RWPE1 (cell line): ENCODE data around the gene FSHR.

ENCODE experiments used
- CTCF ChIA-PET: fragments of 350-600 bp; sonication (Branson Sonifier 250); formaldehyde crosslinking; extraction: SDS; loops from one replicate; lab custom pipeline; 2021; lab: Yijun Ruan, JAX
- POLR2A ChIA-PET: fragments of 400-600 bp; formaldehyde crosslinking; extraction: SDS; loops from one replicate; lab custom pipeline; 2020; ENCODE audit warnings: antibody characterized with exemption; ENCODE audit not compliant: low non-redundant PET; lab: Yijun Ruan, JAX
- DNase-seq: peaks from one replicate; pipeline ENCODE4 v3.0.0; 2012; ENCODE audit warnings: low spot score
- H3K27ac ChIP-seq: fragments of 450-650 bp; 2 replicates; pipeline ENCODE4 v1.5.1; 2017
- CTCF ChIP-seq: fragments of 450-650 bp; conservative IDR thresholded peaks from 2 replicates; pipeline ENCODE4 v1.5.1; 2017; ENCODE audit warnings: low read depth, mild to moderate bottlenecking

FSHR gene

GRCh38 chr2:49154140-49154539 lies at the start of gene FSHR:
TSS of gene FSHR (minus strand) at chr2:49154515. CDS start at chr2:49154417, 98 bp downstream.
- no peak for TF ChIP-seq CTCF
- DNase-seq, result no peak
- CTCF ChIA-PET, result no interaction called here
- no peak within 1 kb of the TSS for H3K27ac ChIP-seq
- POLR2A ChIA-PET, result interaction anchor here (0.6 to 0.7 kb wide), 2 partner anchors 9 to 32 kb away, joined by 3 read pairs; no protein-coding TSS in a partner anchor

- no peak for DNase-seq
- ChIA-PET CTCF (no interaction called here), POLR2A (no interaction called here)
- no peak for TF ChIP-seq CTCF
- no peak overlapping the region for H3K27ac ChIP-seq
These were observed 45.0 kb upstream of the FSHR start for GRCh38 chr2:49199266-49199665.

- POLR2A ChIA-PET, result no interaction called here
- no peak overlapping the region for H3K27ac ChIP-seq
- TF ChIP-seq CTCF, result no peak
- CTCF ChIA-PET, result no interaction called here
- DNase-seq, result no peak
These were observed 40.4 kb upstream of the FSHR start for GRCh38 chr2:49194701-49195100.

- DNase-seq, result no peak
- CTCF ChIA-PET, result no interaction called here
These were observed 37.7 kb upstream of the FSHR start for GRCh38 chr2:49192036-49192435.

GRCh38 chr2:49189512-49190225 lies 35.4 kb upstream of the FSHR start:
- TF ChIP-seq CTCF, result no peak
- H3K27ac ChIP-seq, result no peak overlapping the region
- no peak for DNase-seq
- ChIA-PET CTCF (no interaction called here), POLR2A (no interaction called here)

More at GRCh38 chr2:49192036-49192435, 37.7 kb upstream of the FSHR start:
- no peak overlapping the region for H3K27ac ChIP-seq
- no peak for TF ChIP-seq CTCF
- POLR2A ChIA-PET, result no interaction called here

GRCh38 chr2:49186050-49186648 lies 31.8 kb upstream of the FSHR start:
- DNase-seq, result no peak
- no peak overlapping the region for H3K27ac ChIP-seq
- TF ChIP-seq CTCF, result no peak
- ChIA-PET CTCF (no interaction called here), POLR2A (no interaction called here)
